Tibial nerve (tissue), 4 donors: ENCODE measurements around the gene MAJIN. TPM values are rescaled to one million over a fixed set of nuclear protein-coding genes. Genes with fewer than 3 reads are reported as not detected.
"Not testable (repeated sequence)": the region's sequence is repeated elsewhere in the genome, so short reads cannot be mapped to it uniquely, and the experiment has no call there.

ENCODE experiments used
- DNase-seq, 2 donors: peaks; one replicate each; pipeline ENCODE4 v3.0.0-alpha.2; 2019; ENCODE audit warnings: low spot score in 2 of 2
- H3K27ac ChIP-seq, 4 donors: fragments of 200-600 bp; sonication (generic) in 3 of 4; one replicate each; pipeline ENCODE4 v1.5.1; 2017 to 2019; ENCODE audit warnings: mild to moderate bottlenecking in 1 of 4
- H3K27me3 ChIP-seq, 2 donors: fragments of 200-600 bp; sonication (generic) in 1 of 2; one replicate each; pipeline versions ENCODE4 v1.5.1 to v1.6.0; 2017 to 2019
- H3K36me3 ChIP-seq, 3 donors: fragments of 200-600 bp; sonication (generic); one replicate each; pipeline ENCODE4 v1.5.1; 2018 to 2019
- H3K4me1 ChIP-seq, 4 donors: fragments of 200-600 bp; sonication (generic) in 3 of 4; one replicate each; pipeline ENCODE4 v1.5.1; 2017 to 2019
- H3K4me3 ChIP-seq, 4 donors: fragments of 200-600 bp; sonication (generic) in 3 of 4; one replicate each; pipeline ENCODE4 v1.5.1; 2017 to 2019; ENCODE audit warnings: mild to moderate bottlenecking in 1 of 4, moderate library complexity in 1 of 4
- H3K9me3 ChIP-seq, 4 donors: fragments of 200-600 bp; sonication (generic) in 3 of 4; one replicate each; pipeline ENCODE4 v1.5.1; 2017 to 2019
- EP300 ChIP-seq, 2 donors: sonication (generic); formaldehyde crosslinking; IDR thresholded peaks; one replicate each; pipeline ENCODE4 v1.6.1; 2017; ENCODE audit warnings: antibody characterized with exemption in 2 of 2, mild to moderate bottlenecking in 1 of 2
- POLR2A ChIP-seq, 2 donors: fragments of 450-650 bp; IDR thresholded peaks; one replicate each; pipeline ENCODE4 v1.6.1; 2017; ENCODE audit warnings: antibody characterized with exemption in 2 of 2, mild to moderate bottlenecking in 2 of 2, moderate library complexity in 2 of 2
- WGBS, 2 donors: methylation state at CpG; one replicate each; pipeline ENCODE4 v1.1.5; 2018; 5-methylcytosine and 5-hydroxymethylcytosine counted together
- total RNA-seq, 4 donors: library from RNA; depleted of rRNA; stranded (reverse); fragments of >200 nt; gene quantifications; one replicate each; pipeline ENCODE4 v1.1.0, GENCODE V29; 2016
- TF ChIP-seq, protein P1 (sequence below), 5 experiments: fragments of 200-600 bp in 3 of 5; fragments of 450-650 bp in 2 of 5; sonication (generic) in 3 of 5; IDR thresholded peaks; one replicate each; pipeline ENCODE4 v1.5.1; 2016 to 2019; ENCODE audit warnings: antibody characterized with exemption in 5 of 5, mild to moderate bottlenecking in 3 of 5, moderate library complexity in 2 of 5

The MAJIN gene
- total RNA-seq, 4 donors from 2014 or later: not detected

DNA sequence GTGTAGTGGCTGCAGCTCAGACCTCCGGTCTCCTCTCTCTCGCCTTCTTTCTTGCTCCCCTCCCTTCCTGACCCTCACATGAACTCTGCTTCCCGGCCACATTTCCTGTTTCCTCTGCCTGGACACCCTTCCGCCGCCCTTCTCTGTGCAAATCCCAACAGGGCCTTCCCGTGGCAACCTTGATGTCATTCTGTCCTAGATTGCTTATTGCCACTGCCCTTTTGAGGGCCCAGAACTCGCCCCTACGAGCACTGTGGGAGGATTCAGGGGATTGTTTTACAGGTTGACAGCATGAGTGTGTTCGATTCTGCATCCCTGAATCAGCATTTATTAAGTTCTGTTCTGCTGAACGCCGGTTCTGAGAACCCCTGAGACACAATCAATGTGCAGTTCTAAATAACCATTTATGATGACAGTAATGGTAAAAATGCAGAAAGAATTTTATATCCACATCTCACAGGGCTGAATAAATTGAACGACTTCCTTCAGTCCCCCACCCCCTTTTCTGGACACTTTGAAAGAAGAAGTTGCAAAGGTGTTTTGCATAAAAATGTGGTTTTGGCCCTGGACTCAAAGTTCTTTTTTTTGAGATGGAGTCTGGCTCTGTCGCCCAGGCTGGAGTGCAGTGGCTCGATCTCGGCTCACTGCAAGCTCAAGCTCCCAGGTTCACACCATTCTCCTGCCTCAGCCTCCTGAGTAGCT lies 18.5 kb upstream of the MAJIN start:
- Histone ChIP-seq H3K27ac (peak overlapping the region in 2 of 4 donors; percentile 40 to 47), H3K4me3 (peak overlapping the region in 1 of 4 donors; percentile 32), H3K27me3 (no peaks in the 10 kb centered on the region), H3K4me1 (peaks cover 0 to 18% (median 15%) of the 10 kb centered on the region in 4 donors), H3K9me3 (no peaks in the 10 kb centered on the region), H3K36me3 (no peaks in the 10 kb centered on the region)
- 22 to 26% methylated on average over 15 of the region's 15 CpGs for WGBS, 2 donors
- DNase-seq: peak in 1 of 2 donors; percentile 29
- TF ChIP-seq EP300 (IDR thresholded peaks at IDR 0.05): no peak
- no peak for TF ChIP-seq POLR2A (IDR thresholded peaks at IDR 0.05)

DNA sequence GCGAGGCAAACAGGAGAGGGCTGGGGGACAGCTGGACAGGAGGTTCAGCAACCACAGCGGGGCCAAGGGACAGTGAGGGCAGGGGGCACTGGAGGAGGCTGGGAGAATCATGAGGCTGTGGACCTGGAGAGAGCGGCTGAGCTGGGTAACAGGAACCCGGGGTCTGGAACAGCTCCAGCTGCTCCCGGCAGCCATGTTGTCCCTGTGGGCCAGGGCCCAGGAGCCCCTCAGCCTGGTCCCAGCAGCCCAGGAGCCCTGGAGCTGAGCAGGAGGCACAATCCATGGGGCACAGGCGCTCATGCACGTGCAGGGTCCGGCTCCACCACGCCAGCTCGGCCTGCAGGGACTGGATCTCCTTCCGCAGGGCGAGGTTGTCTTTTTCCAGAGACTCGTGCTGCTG lies 17.5 kb upstream of the MAJIN start:
- no peaks in the 10 kb centered on the region for H3K27me3 ChIP-seq
- H3K27ac ChIP-seq: no peak overlapping the region
- 66 to 67% methylated on average over 13 of the region's 13 CpGs for WGBS, 2 donors
- H3K9me3 ChIP-seq: no peaks in the 10 kb centered on the region
- peak overlapping the region in 1 of 4 donors; percentile 32 for H3K4me3 ChIP-seq
- DNase-seq: no peak
- peaks cover 0 to 18% (median 15%) of the 10 kb centered on the region in 4 donors for H3K4me1 ChIP-seq
- H3K36me3 ChIP-seq: no peaks in the 10 kb centered on the region
- TF ChIP-seq POLR2A (IDR thresholded peaks at IDR 0.05) (no peak), EP300 (IDR thresholded peaks at IDR 0.05) (no peak)
- TF ChIP-seq, protein P1, sequence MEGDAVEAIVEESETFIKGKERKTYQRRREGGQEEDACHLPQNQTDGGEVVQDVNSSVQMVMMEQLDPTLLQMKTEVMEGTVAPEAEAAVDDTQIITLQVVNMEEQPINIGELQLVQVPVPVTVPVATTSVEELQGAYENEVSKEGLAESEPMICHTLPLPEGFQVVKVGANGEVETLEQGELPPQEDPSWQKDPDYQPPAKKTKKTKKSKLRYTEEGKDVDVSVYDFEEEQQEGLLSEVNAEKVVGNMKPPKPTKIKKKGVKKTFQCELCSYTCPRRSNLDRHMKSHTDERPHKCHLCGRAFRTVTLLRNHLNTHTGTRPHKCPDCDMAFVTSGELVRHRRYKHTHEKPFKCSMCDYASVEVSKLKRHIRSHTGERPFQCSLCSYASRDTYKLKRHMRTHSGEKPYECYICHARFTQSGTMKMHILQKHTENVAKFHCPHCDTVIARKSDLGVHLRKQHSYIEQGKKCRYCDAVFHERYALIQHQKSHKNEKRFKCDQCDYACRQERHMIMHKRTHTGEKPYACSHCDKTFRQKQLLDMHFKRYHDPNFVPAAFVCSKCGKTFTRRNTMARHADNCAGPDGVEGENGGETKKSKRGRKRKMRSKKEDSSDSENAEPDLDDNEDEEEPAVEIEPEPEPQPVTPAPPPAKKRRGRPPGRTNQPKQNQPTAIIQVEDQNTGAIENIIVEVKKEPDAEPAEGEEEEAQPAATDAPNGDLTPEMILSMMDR (IDR thresholded peaks at IDR 0.05): no peak

DNA sequence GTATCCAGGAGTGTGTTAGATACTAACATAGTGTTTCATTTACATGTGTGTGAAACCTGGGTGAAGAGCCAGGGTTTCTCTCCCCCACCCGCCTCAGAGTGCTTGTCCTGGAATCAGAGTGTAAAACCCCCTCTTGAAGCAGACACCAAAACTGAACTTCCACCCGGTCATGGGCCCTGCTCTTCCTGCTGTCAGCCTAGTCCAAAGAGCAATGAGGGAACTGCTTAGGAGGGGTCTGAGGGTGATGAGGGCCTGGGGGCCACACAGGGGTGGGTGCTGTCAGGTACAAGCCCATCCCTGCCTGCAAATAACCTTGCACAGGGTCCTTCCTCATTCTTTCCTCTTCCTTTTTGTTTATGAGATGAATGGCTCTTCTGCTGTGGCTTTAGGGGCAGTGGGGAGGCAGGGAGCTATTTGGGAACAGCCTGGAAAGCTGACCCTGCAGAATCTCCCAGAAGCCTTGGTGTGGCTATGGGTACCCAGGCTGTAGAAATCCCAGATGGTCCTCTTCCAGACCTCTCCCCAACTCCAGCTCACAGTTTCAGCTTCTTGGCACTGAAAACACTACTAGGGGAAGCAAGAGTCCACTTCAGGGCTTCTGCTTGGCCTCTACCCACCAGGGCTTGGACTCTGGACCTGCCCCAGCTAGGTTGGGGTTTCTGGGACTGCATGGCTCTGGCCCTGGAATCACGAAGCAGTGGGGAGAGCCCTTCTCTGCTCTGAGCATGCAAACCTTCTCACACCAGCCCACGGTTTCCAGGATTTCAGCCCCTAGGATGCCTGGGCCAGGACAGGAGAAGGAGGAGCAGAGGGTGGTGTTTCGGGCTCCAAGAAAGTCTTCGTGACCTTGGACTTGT lies 16.3 kb upstream of the MAJIN start:
- no peak overlapping the region for H3K27ac ChIP-seq
- no peaks in the 10 kb centered on the region for H3K9me3 ChIP-seq
- peaks cover 0 to under 1% of the 10 kb centered on the region in 2 donors for H3K27me3 ChIP-seq
- TF ChIP-seq POLR2A (IDR thresholded peaks at IDR 0.05) (no peak), EP300 (IDR thresholded peaks at IDR 0.05) (no peak)
- TF ChIP-seq, protein P1 (IDR thresholded peaks at IDR 0.05): no peak
- H3K36me3 ChIP-seq: no peaks in the 10 kb centered on the region
- 75 to 77% methylated on average over 6 of the region's 6 CpGs for WGBS, 2 donors
- H3K4me3 ChIP-seq: no peak overlapping the region
- H3K4me1 ChIP-seq: peaks cover 0 to 18% (median 15%) of the 10 kb centered on the region in 4 donors
- no peak for DNase-seq

DNA sequence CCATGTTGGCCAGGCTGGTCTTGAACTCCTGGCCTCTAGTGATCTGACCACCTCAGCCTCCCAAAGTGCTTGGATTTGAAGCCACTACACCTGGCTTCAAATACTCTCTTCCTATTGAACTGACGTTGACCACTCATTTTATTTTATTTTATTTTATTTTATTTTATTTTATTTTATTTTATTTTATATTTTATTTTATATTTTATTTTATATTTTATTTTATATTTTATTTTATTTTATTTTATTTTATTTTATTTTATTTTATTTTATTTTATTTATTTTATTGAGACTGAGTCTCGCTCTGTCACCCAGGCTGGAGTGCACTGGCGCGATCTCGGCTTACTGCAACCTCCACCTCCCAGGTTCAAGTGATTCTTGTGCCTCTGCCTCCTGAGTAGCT lies 11.4 kb upstream of the MAJIN start:
- H3K27me3 ChIP-seq, H3K4me1 ChIP-seq, H3K9me3 ChIP-seq, H3K36me3 ChIP-seq, H3K27ac ChIP-seq, DNase-seq, H3K4me3 ChIP-seq: not testable (repeated sequence)
- whole genome bisulfite sequencing, 2 donors: 76 to 85% methylated on average over 5 of the region's 5 CpGs

DNA sequence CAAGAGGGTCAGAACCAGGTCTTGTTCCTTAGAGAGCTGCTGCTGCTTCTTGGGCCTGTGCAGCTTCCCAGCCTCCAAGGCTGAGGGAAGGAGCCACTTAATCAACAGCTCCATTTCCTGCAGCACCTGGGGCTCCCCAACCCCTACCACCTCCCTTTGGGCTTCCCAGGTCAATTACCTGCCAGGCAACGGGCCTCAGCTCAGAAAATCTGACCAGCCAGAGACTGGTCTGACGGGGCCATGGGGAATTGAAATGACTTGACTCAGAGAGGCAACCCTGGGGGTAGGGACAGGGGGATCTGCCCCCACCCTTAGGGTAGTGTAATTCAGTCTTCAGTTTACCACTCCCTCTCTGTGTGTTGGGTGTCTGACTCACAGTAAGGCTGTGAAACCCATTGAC lies 4.7 kb upstream of the MAJIN start:
- TF ChIP-seq, protein P1 (IDR thresholded peaks at IDR 0.05): no peak
- TF ChIP-seq POLR2A (IDR thresholded peaks at IDR 0.05) (no peak), EP300 (IDR thresholded peaks at IDR 0.05) (no peak)

DNA sequence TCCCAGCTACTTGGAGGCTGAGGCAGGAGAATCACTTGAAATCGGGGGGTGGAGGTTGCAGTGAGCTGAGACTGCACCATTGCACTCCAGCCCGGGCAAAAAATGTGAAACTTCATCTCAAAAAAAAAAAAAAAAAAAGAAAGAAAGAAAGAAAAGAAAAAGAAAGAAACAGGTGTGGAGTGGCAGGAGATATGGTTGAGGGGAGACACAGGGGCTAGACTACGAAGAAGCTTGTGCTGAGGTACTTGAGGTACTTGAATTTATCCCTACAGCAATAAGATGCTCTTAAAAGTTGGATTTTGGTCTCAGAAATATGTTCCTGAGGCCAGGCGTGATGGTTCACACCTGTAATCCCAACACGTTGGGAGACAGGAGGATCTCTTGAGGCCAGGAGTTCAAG lies 2.2 kb upstream of the MAJIN start:
- H3K27me3 ChIP-seq: peaks cover 0 to 23% of the 10 kb centered on the region in 2 donors
- peaks cover 0 to 11% (median 0%) of the 10 kb centered on the region in 4 donors for H3K4me1 ChIP-seq
- 78 to 80% methylated on average over 5 of the region's 5 CpGs for WGBS, 2 donors
- H3K4me3 ChIP-seq: no peak overlapping the region
- H3K36me3 ChIP-seq: no peaks in the 10 kb centered on the region
- H3K9me3 ChIP-seq: no peaks in the 10 kb centered on the region
- no peak overlapping the region for H3K27ac ChIP-seq
- TF ChIP-seq EP300 (IDR thresholded peaks at IDR 0.05) (no peak), POLR2A (IDR thresholded peaks at IDR 0.05) (no peak)
- TF ChIP-seq, protein P1 (IDR thresholded peaks at IDR 0.05): no peak
- DNase-seq: no peak

More for the DNA sequence above, 4.7 kb upstream of the MAJIN start:
- WGBS, 2 donors: 83 to 100% methylated on average over 1 to 2 of the region's 2 CpGs
- no peaks in the 10 kb centered on the region for H3K9me3 ChIP-seq
- H3K27me3 ChIP-seq: peaks cover 0 to 19% of the 10 kb centered on the region in 2 donors
- H3K4me1 ChIP-seq: peaks cover 0 to 8% (median 0%) of the 10 kb centered on the region in 4 donors
- no peaks in the 10 kb centered on the region for H3K36me3 ChIP-seq
- H3K4me3 ChIP-seq: no peak overlapping the region
- DNase-seq: no peak
- no peak overlapping the region for H3K27ac ChIP-seq
